ENCODE results near the gene TTC23. TPM values are rescaled to one million over a fixed set of nuclear protein-coding genes. Genes with fewer than 3 reads are reported as not detected.
A peak's percentile ranks its signal among the peaks of the same experiment; 100 is the strongest.

TTC23 gene
- total and polyA plus RNA-seq, 8 donors, result 14.0 to 41.7 (median 36.2) TPM

DNA sequence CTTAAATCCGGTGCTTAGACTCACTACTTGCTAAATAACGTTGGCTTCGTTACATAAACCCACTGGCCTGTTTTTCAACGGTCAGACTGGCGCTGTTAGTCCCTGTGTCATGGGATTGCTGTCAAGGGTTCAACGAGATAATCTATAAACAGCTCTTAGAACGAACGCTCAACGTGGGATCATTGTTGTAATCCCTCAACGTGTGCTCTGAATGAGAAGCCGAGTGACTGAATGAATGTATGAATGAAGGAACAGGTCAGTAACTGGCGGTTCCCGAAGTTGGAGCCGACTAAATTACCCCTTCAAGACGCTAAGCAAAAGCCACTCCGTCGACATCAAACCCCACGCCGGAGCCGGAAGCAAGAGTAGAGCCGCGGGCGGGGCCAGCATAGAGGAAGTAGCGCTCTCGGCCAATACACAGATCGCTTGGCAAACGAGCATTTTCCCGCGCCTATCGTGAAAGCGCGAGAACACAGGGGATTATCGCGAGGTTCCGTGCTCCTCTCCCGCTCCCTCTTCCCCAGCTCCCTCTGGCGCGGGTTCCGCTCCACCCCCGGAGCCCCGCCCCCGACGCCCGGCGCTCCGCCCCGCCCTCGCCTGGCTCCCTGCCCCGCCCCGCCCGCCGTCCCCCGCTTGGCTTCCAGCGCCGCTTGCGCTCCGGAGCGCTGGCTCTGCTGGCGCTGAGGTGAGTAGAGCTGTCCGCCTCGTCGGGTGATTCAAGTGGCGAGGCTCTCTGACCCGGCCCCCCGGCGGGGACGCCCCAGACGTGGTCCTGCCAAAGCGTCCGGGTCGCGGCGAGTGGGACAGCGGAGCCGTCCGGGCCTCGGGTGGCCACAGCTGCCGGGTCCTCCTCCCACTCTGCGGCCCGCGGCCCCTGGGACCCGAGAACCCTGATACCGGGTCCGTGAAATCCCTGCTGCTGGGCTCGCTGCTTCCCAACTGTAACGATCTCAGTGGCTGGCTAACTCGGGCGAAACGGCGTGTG is 1.8 kb upstream of the TTC23 start, which contains the start of gene LRRC28:
TSS of gene LRRC28 (plus strand) at position 625 of the 985 bp plus-strand sequence. CDS start 4,477 bp downstream, outside the sequence.
- peak within 1 kb of the TSS; percentile 88 to 90 for H3K27ac ChIP-seq
- intact Hi-C loops (cut with DNase I), result no loop called here
- H3K4me1 ChIP-seq, result peaks cover 12 to 34% of the 10 kb centered on the region in 2 donors
- peak; percentile 95 for ATAC-seq
- H3K27me3 ChIP-seq, result no peaks in the 10 kb centered on the region
- TF ChIP-seq, protein P1, sequence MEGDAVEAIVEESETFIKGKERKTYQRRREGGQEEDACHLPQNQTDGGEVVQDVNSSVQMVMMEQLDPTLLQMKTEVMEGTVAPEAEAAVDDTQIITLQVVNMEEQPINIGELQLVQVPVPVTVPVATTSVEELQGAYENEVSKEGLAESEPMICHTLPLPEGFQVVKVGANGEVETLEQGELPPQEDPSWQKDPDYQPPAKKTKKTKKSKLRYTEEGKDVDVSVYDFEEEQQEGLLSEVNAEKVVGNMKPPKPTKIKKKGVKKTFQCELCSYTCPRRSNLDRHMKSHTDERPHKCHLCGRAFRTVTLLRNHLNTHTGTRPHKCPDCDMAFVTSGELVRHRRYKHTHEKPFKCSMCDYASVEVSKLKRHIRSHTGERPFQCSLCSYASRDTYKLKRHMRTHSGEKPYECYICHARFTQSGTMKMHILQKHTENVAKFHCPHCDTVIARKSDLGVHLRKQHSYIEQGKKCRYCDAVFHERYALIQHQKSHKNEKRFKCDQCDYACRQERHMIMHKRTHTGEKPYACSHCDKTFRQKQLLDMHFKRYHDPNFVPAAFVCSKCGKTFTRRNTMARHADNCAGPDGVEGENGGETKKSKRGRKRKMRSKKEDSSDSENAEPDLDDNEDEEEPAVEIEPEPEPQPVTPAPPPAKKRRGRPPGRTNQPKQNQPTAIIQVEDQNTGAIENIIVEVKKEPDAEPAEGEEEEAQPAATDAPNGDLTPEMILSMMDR (IDR thresholded peaks at IDR 0.05), result no peak
- DNase-seq, result peak; percentile 98 to 99 (median 98)
- peak within 1 kb of the TSS; percentile 74 to 80 for H3K4me3 ChIP-seq
- H3K36me3 ChIP-seq, result no peaks in the 10 kb centered on the region
- no peaks in the 10 kb centered on the region for H3K9me3 ChIP-seq

DNA sequence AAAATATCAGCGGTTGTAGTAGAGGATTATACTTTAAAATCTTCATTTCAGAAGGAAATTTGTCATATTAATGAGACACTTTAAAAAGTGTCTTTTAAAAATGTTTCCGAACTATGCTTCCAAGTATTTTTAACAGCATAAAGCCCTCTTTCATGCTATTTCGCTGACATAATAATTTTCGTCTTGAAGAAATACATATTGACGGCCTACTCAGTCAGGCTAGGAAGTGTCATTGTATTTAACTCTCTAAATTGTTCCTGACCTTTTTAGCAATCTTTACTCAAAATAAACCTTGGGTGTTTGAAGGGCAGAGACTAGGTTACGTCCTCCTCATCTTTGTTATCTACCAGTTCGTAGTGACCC is 1.1 kb upstream of the TTC23 start:
- ATAC-seq (no peak), DNase-seq (no peak)
- peaks cover 12 to 34% of the 10 kb centered on the region in 2 donors for H3K4me1 ChIP-seq
- H3K27me3 ChIP-seq, result no peaks in the 10 kb centered on the region
- H3K9me3 ChIP-seq, result no peaks in the 10 kb centered on the region
- no peaks in the 10 kb centered on the region for H3K36me3 ChIP-seq
- H3K4me3 ChIP-seq, result peak overlapping the region; percentile 40 to 74
- intact Hi-C loops (cut with DNase I), result no loop called here
- H3K27ac ChIP-seq, result peak overlapping the region; percentile 87 to 90
- TF ChIP-seq, protein P1 (IDR thresholded peaks at IDR 0.05), result no peak

DNA sequence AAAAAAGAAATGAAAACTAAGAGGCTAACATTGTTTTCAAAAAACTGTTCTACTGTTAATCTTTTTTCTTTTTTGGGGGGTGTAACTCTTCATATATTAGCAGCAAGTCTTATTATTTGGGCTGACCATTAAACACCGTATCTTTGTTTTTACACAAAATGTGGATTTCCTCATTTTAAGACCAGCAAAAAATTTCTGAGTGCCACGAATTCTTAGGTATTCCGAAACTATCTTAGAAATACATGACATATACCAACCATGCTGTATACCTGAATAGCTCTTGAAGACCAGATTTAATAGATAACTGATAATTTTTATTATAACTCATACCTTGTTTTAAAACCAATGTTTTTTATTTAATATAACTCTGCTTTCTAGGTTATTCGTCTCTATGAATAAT is 620 bp upstream of the TTC23 start:
- no peak for ATAC-seq
- intact Hi-C loops (cut with DNase I), result no loop called here
- peak overlapping the region; percentile 87 to 90 for H3K27ac ChIP-seq
- H3K4me1 ChIP-seq, result peaks cover 12 to 34% of the 10 kb centered on the region in 2 donors
- H3K36me3 ChIP-seq, result no peaks in the 10 kb centered on the region
- peak overlapping the region; percentile 50 to 74 for H3K4me3 ChIP-seq
- H3K27me3 ChIP-seq, result no peaks in the 10 kb centered on the region
- TF ChIP-seq, protein P1 (IDR thresholded peaks at IDR 0.05), result no peak
- no peak for DNase-seq
- H3K9me3 ChIP-seq, result no peaks in the 10 kb centered on the region

DNA sequence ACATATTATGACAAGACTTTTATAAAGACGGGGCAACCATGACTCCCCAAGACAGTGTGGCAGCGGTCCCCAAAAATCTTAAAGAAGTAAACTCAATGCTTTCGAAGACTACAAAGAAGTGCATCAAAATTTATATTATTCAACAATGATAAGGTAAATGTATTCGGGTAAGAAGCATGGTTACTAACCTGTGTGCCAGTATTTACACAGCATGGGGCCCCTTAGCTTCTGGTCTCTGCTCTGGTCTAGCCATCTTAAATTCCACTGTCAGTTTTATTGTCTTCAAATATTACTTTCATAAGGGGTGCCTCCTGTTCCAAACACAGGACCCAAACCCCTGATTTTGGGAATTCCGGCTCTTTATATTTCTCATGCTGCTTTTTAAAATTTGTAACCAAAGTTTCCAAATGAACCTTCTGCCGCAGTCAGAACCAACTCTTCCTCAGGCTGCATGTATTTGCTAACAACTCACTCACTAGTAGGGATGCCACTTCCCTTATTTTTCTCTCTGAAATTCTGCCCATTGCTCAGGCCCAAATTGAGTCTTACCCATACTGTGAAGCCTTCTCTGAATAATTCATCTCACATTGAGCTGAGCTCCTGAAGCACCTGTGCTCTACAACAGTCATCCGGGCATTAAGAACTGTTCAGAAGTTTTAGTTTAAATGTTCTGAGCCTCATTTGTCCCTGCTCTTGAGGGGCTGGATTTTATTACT is 1.2 kb downstream of the TTC23 start:
- TF ChIP-seq, protein P1 (IDR thresholded peaks at IDR 0.05), result no peak
- DNase-seq (no peak), ATAC-seq (no peak)
- intact Hi-C loops (cut with DNase I), result no loop called here
- H3K4me3 ChIP-seq, result peak overlapping the region; percentile 50 to 74
- H3K36me3 ChIP-seq, result no peaks in the 10 kb centered on the region
- H3K27me3 ChIP-seq, result no peaks in the 10 kb centered on the region
- no peaks in the 10 kb centered on the region for H3K9me3 ChIP-seq
- peaks cover 12 to 28% of the 10 kb centered on the region in 2 donors for H3K4me1 ChIP-seq
- no peak overlapping the region for H3K27ac ChIP-seq

DNA sequence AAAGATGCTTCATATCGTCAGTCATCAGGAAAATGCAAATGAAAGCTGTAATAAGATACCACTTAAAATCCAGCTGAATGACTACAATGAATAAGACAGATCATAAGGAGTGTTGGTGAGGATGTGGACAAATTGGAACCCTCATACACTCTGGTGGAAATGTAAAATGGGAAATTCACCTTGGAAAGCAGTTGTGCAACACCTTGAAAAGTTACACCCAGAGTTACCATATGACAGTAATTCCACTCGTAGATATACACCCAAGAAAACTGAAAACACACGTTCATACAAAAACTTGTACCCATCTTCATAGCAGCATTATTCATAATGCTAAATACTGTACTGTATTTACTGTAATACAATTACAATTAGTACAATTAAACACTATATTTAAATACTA is 2.3 kb downstream of the TTC23 start:
- ATAC-seq, result no peak
- peaks cover 10 to 19% of the 10 kb centered on the region in 2 donors for H3K4me1 ChIP-seq
- TF ChIP-seq, protein P1 (IDR thresholded peaks at IDR 0.05), result no peak
- intact Hi-C loops (cut with DNase I), result no loop called here
- no peak overlapping the region for H3K4me3 ChIP-seq
- H3K36me3 ChIP-seq, result no peaks in the 10 kb centered on the region
- no peaks in the 10 kb centered on the region for H3K27me3 ChIP-seq
- DNase-seq, result no peak
- no peak overlapping the region for H3K27ac ChIP-seq
- H3K9me3 ChIP-seq, result no peaks in the 10 kb centered on the region
